MM.1S (cell line): ENCODE results near the gene ATP13A4.

ENCODE experiments used
- DNase-seq: peaks from one replicate; pipeline ENCODE4 v3.0.0-alpha.2; 2015
- H2AFZ ChIP-seq: fragments of 300-600 bp; sonication (generic); 2 replicates; pipeline ENCODE4 v1.6.0; 2016; ENCODE audit warnings: antibody characterized with exemption, low read length
- H3F3A ChIP-seq: fragments of 300-600 bp; sonication (generic); 2 replicates; pipeline ENCODE4 v1.6.1; 2016; ENCODE audit warnings: mild to moderate bottlenecking, antibody characterized with exemption, low read length, moderate library complexity, mixed read lengths; ENCODE audit not compliant: insufficient read depth
- H3K27ac ChIP-seq: fragments of 300-600 bp; sonication (generic); 2 replicates; pipeline ENCODE4 v1.5.1; 2016; ENCODE audit warnings: mild to moderate bottlenecking, low read length
- H3K27me3 ChIP-seq: fragments of 300-600 bp; sonication (generic); replicated peaks from 2 replicates; pipeline ENCODE4 v1.6.0; 2016; ENCODE audit warnings: low read length; ENCODE audit not compliant: insufficient read depth
- H3K36me3 ChIP-seq: fragments of 300-600 bp; sonication (generic); replicated peaks from 2 replicates; pipeline ENCODE4 v1.6.1; 2016; ENCODE audit warnings: mild to moderate bottlenecking, low read length, mixed read lengths; ENCODE audit not compliant: insufficient read depth
- H3K4me1 ChIP-seq: fragments of 300-600 bp; sonication (generic); 2 replicates; pipeline ENCODE4 v1.6.1; 2016; ENCODE audit warnings: low read length, mixed read lengths
- H3K4me2 ChIP-seq: fragments of 300-600 bp; sonication (generic); 2 replicates; pipeline ENCODE4 v1.6.0; 2016; ENCODE audit warnings: low read depth, low read length
- H3K4me3 ChIP-seq: fragments of 300-600 bp; sonication (generic); 2 replicates; pipeline ENCODE4 v1.5.1; 2016; ENCODE audit warnings: low read length, mixed read lengths
- H3K79me2 ChIP-seq: fragments of 300-600 bp; sonication (generic); 2 replicates; pipeline ENCODE4 v1.6.1; 2016; ENCODE audit warnings: mixed run types, low read length, mixed read lengths
- H3K9ac ChIP-seq: fragments of 300-600 bp; sonication (generic); 2 replicates; pipeline ENCODE4 v1.6.1; 2016; ENCODE audit warnings: low read length, mixed read lengths
- H3K9me2 ChIP-seq: fragments of 300-600 bp; sonication (generic); replicated peaks from 2 replicates; pipeline ENCODE4 v1.6.1; 2016; ENCODE audit warnings: mild to moderate bottlenecking, low read length, mixed read lengths; ENCODE audit not compliant: insufficient read depth
- H3K9me3 ChIP-seq: fragments of 300-600 bp; sonication (generic); replicated peaks from 2 replicates; pipeline ENCODE4 v1.6.1; 2016; ENCODE audit warnings: mild to moderate bottlenecking, low read length, mixed read lengths; ENCODE audit not compliant: insufficient read depth
- H4K20me1 ChIP-seq: fragments of 300-600 bp; sonication (generic); 2 replicates; pipeline ENCODE4 v1.6.1; 2016; ENCODE audit warnings: mild to moderate bottlenecking, low read length, moderate library complexity, mixed read lengths; ENCODE audit not compliant: insufficient read depth
- EZH2 ChIP-seq: fragments of 300-600 bp; sonication (generic); optimal IDR thresholded peaks from 2 replicates; pipeline ENCODE3; 2017; ENCODE audit warnings: low read depth, mild to moderate bottlenecking, antibody characterized with exemption, low read length, mixed read lengths
- EZH2phosphoT487 ChIP-seq: fragments of 300-600 bp; sonication (generic); IDR thresholded peaks from 2 replicates; pipeline ENCODE4 v1.6.1; 2018; ENCODE audit warnings: antibody characterized with exemption, low read length
- TF ChIP-seq, protein P1 (sequence below): fragments of 300-600 bp; sonication (generic); IDR thresholded peaks from 2 replicates; pipeline ENCODE4 v1.5.1; 2016; ENCODE audit warnings: antibody characterized with exemption, low read length, mixed read lengths

Gene ATP13A4

GRCh38 chr3:193354423-193354822, 200.3 kb downstream of the ATP13A4 start:
- Histone ChIP-seq H2AFZ (no peak overlapping the region), H3K27ac (no peak overlapping the region), H3K36me3 (no peaks in the 10 kb centered on the region), H3K4me2 (no peak overlapping the region), H3K9me3 (no peaks in the 10 kb centered on the region), H3K9ac (no peak overlapping the region), H4K20me1 (no peaks in the 10 kb centered on the region), H3K79me2 (no peaks in the 10 kb centered on the region), H3K9me2 (no peaks in the 10 kb centered on the region), H3F3A (no peaks in the 10 kb centered on the region), H3K4me3 (no peak overlapping the region), H3K27me3 (no peaks in the 10 kb centered on the region), H3K4me1 (no peaks in the 10 kb centered on the region)
- no peak for DNase-seq
- no peak for TF ChIP-seq EZH2
- TF ChIP-seq, protein P1, sequence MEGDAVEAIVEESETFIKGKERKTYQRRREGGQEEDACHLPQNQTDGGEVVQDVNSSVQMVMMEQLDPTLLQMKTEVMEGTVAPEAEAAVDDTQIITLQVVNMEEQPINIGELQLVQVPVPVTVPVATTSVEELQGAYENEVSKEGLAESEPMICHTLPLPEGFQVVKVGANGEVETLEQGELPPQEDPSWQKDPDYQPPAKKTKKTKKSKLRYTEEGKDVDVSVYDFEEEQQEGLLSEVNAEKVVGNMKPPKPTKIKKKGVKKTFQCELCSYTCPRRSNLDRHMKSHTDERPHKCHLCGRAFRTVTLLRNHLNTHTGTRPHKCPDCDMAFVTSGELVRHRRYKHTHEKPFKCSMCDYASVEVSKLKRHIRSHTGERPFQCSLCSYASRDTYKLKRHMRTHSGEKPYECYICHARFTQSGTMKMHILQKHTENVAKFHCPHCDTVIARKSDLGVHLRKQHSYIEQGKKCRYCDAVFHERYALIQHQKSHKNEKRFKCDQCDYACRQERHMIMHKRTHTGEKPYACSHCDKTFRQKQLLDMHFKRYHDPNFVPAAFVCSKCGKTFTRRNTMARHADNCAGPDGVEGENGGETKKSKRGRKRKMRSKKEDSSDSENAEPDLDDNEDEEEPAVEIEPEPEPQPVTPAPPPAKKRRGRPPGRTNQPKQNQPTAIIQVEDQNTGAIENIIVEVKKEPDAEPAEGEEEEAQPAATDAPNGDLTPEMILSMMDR = no peak
- TF ChIP-seq EZH2phosphoT487 = no peak
